Breast epithelium (tissue), 4 donors: ENCODE results near the gene QSOX1. TPM values are rescaled to one million over a fixed set of nuclear protein-coding genes. Genes with fewer than 3 reads are reported as not detected.

Experiments
- DNase-seq, 2 donors: peaks; one replicate each; pipeline ENCODE4 v3.0.0-alpha.2; 2019; ENCODE audit warnings: low spot score in 2 of 2
- H3K27ac ChIP-seq, 2 donors: fragments of 200-600 bp; sonication (generic) in 1 of 2; one replicate each; pipeline ENCODE4 v1.5.1; 2016 to 2019; ENCODE audit warnings: mild to moderate bottlenecking in 1 of 2
- H3K27me3 ChIP-seq, 2 donors: fragments of 200-600 bp; sonication (generic) in 1 of 2; one replicate each; pipeline versions ENCODE4 v1.5.1 to v1.6.0; 2017 to 2019; ENCODE audit warnings: control low read depth in 1 of 2, mild to moderate bottlenecking in 1 of 2
- H3K36me3 ChIP-seq: fragments of 200-600 bp; one replicate; pipeline ENCODE4 v1.5.1; 2019
- H3K4me1 ChIP-seq, 2 donors: fragments of 200-600 bp; sonication (generic); one replicate each; pipeline ENCODE4 v1.5.1; 2016 to 2019; ENCODE audit warnings: control low read depth in 1 of 2
- H3K4me3 ChIP-seq, 3 donors: fragments of 200-600 bp; sonication (generic); 1 replicate in 2 of 3; 2 replicates in 1 of 3; pipeline ENCODE4 v1.5.1; 2016 to 2019; ENCODE audit warnings: mild to moderate bottlenecking in 3 of 3, moderate library complexity in 2 of 3
- H3K9me3 ChIP-seq, 2 donors: fragments of 200-600 bp; sonication (generic) in 1 of 2; one replicate each; pipeline ENCODE4 v1.5.1; 2016 to 2019; ENCODE audit warnings: control low read depth in 1 of 2
- CTCF ChIP-seq, 3 donors: fragments of 450-650 bp; IDR thresholded peaks; one replicate each; pipeline ENCODE4 v1.5.1; 2016 to 2017; ENCODE audit warnings: antibody characterized with exemption in 3 of 3, mild to moderate bottlenecking in 3 of 3, moderate library complexity in 3 of 3
- POLR2A ChIP-seq: fragments of 450-650 bp; IDR thresholded peaks from one replicate; pipeline ENCODE4 v1.6.1; 2016; ENCODE audit warnings: antibody characterized with exemption, mild to moderate bottlenecking, moderate library complexity
- POLR2AphosphoS5 ChIP-seq, 3 donors: sonication (generic); formaldehyde crosslinking; IDR thresholded peaks; one replicate each; pipeline ENCODE4 v1.6.1; 2017; ENCODE audit warnings: antibody characterized with exemption in 3 of 3
- intact Hi-C: fragments of 100-400 bp; cut with DNase I; formaldehyde crosslinking; loops from one replicate; pipeline ENCODE4 v1.15.1; 2023; ENCODE audit warnings: low total_unique reads
- total RNA-seq, 3 donors: library from RNA; depleted of rRNA; stranded (reverse); fragments of >200 nt; gene quantifications; one replicate each; pipeline ENCODE4 v1.1.0, GENCODE V29; 2016

Gene QSOX1
- total RNA-seq, 3 donors from 2014 or later = 43.3 to 85.5 (median 67.5) TPM

GRCh38 chr1:180186831-180187230, 32.2 kb downstream of the QSOX1 start:
- Histone ChIP-seq H3K9me3 (no peaks in the 10 kb centered on the region), H3K27ac (no peak overlapping the region), H3K27me3 (no peaks in the 10 kb centered on the region), H3K4me1 (no peaks in the 10 kb centered on the region), H3K4me3 (no peak overlapping the region), H3K36me3 (no peaks in the 10 kb centered on the region)
- intact Hi-C loops = no loop called here
- no peak for DNase-seq
- TF ChIP-seq CTCF (IDR thresholded peaks at IDR 0.05) (no peak), POLR2A (no peak), POLR2AphosphoS5 (IDR thresholded peaks at IDR 0.05) (no peak)

GRCh38 chr1:180187626-180188025, 33.0 kb downstream of the QSOX1 start:
- no peak overlapping the region for H3K4me3 ChIP-seq
- H3K27me3 ChIP-seq = no peaks in the 10 kb centered on the region
- no peaks in the 10 kb centered on the region for H3K36me3 ChIP-seq
- no peak overlapping the region for H3K27ac ChIP-seq
- no peak for DNase-seq
- no peak for TF ChIP-seq POLR2A
- no peak for TF ChIP-seq CTCF (IDR thresholded peaks at IDR 0.05)
- no peak for TF ChIP-seq POLR2AphosphoS5 (IDR thresholded peaks at IDR 0.05)
- H3K4me1 ChIP-seq = no peaks in the 10 kb centered on the region
- intact Hi-C loops = no loop called here
- no peaks in the 10 kb centered on the region for H3K9me3 ChIP-seq

GRCh38 chr1:180188091-180188506, 33.4 kb downstream of the QSOX1 start:
- Histone ChIP-seq H3K4me3 (no peak overlapping the region), H3K4me1 (no peaks in the 10 kb centered on the region), H3K27ac (no peak overlapping the region), H3K9me3 (no peaks in the 10 kb centered on the region), H3K27me3 (no peaks in the 10 kb centered on the region), H3K36me3 (no peaks in the 10 kb centered on the region)
- TF ChIP-seq POLR2AphosphoS5 (IDR thresholded peaks at IDR 0.05) = no peak
- peak in 2 of 3 donors; percentile 32 to 52 for TF ChIP-seq CTCF (IDR thresholded peaks at IDR 0.05)
- intact Hi-C loops = no loop called here
- no peak for DNase-seq

- Histone ChIP-seq H3K36me3 (no peaks in the 10 kb centered on the region), H3K4me3 (no peak overlapping the region), H3K27ac (no peak overlapping the region), H3K4me1 (no peaks in the 10 kb centered on the region), H3K9me3 (no peaks in the 10 kb centered on the region), H3K27me3 (no peaks in the 10 kb centered on the region)
- intact Hi-C loops = no loop called here
- TF ChIP-seq CTCF (IDR thresholded peaks at IDR 0.05) (no peak), POLR2AphosphoS5 (IDR thresholded peaks at IDR 0.05) (no peak), POLR2A (no peak)
- DNase-seq = no peak
Measured at GRCh38 chr1:180188684-180189175, 34.1 kb downstream of the QSOX1 start.

- Histone ChIP-seq H3K27ac (no peak overlapping the region), H3K9me3 (no peaks in the 10 kb centered on the region), H3K36me3 (no peaks in the 10 kb centered on the region), H3K27me3 (no peaks in the 10 kb centered on the region), H3K4me1 (no peaks in the 10 kb centered on the region), H3K4me3 (no peak overlapping the region)
- DNase-seq = no peak
- TF ChIP-seq POLR2A = no peak
- no peak for TF ChIP-seq POLR2AphosphoS5 (IDR thresholded peaks at IDR 0.05)
- no peak for TF ChIP-seq CTCF (IDR thresholded peaks at IDR 0.05)
- intact Hi-C loops = no loop called here
Measured at GRCh38 chr1:180190091-180190490, 35.4 kb downstream of the QSOX1 start.
